GM12878 (cell line): ENCODE results near the gene GOLGA6D. TPM values are rescaled to one million over a fixed set of nuclear protein-coding genes. Genes with fewer than 3 reads are reported as not detected.

Source experiments
- ATAC-seq: fragments of 200-7000 bp; cut with Tn5 transposase; 3 replicates; pipeline ENCODE4 v1.9.1; 2020; ENCODE audit warnings: mild to moderate bottlenecking, moderate library complexity
- BruUV-seq: library from RNA; stranded (reverse); fragments of 400-500 nt; replicated peaks from 2 replicates; lab custom pipeline; 2021; lab: Mats Ljungman, UMichigan
- CTCF ChIA-PET: fragments of 300-600 bp; sonication (Branson Sonifier 250); formaldehyde crosslinking; extraction: SDS; loops from one replicate; lab custom pipeline; 2021; ENCODE audit warnings: inconsistent platforms; lab: Yijun Ruan, JAX
- POLR2A ChIA-PET: fragments of 350-600 bp; formaldehyde crosslinking; extraction: SDS; loops from one replicate; lab custom pipeline; 2021; ENCODE audit warnings: inconsistent platforms; lab: Charles Lee
- RAD21 ChIA-PET: fragments of 300-600 bp; sonication (Branson Sonifier 250); formaldehyde crosslinking; loops from one replicate; lab custom pipeline; 2023; ENCODE audit warnings: antibody characterized with exemption; ENCODE audit not compliant: unreplicated experiment; lab: Charles Lee
- SMC1A ChIA-PET: fragments of 300-600 bp; sonication (Branson Sonifier 250); formaldehyde crosslinking; loops from one replicate; lab custom pipeline; 2023; ENCODE audit not compliant: unreplicated experiment, uncharacterized antibody; lab: Charles Lee
- DNase-seq: peaks from one replicate; pipeline ENCODE4 v3.0.0-alpha.2; 2011; ENCODE audit warnings: low read depth, low spot score
- FAIRE-seq: peaks from 3 replicates; lab custom pipeline; 2011; peaks lifted over from hg19 to GRCh38; lab: Jason Lieb, UNC
- H2AFZ ChIP-seq: 2 replicates; pipeline ENCODE4 v1.6.0; 2011; ENCODE audit warnings: low read depth, low read length, control low read depth; ENCODE audit not compliant: control insufficient read depth
- H3K27ac ChIP-seq: 2 replicates; pipeline ENCODE4 v1.5.1; 2011; ENCODE audit warnings: control low read depth; ENCODE audit not compliant: control insufficient read depth, insufficient read depth
- H3K27me3 ChIP-seq, 2 experiments: replicated peaks in 1 of 2; 2 replicates each; pipeline versions ENCODE4 v1.6.0 to v1.6.1; 2011; ENCODE audit warnings: low read length in 1 of 2; ENCODE audit not compliant: control insufficient read depth in 2 of 2, insufficient read depth in 2 of 2
- H3K36me3 ChIP-seq, 2 experiments: 2 replicates each; pipeline ENCODE4 v1.5.1; 2011; ENCODE audit warnings: low read length in 1 of 2; ENCODE audit not compliant: control insufficient read depth in 2 of 2, insufficient read depth in 2 of 2
- H3K4me1 ChIP-seq: 2 replicates; pipeline ENCODE4 v1.6.1; 2011; ENCODE audit warnings: mild to moderate bottlenecking, low read length, moderate library complexity, mixed read lengths; ENCODE audit not compliant: control insufficient read depth, insufficient read depth
- H3K4me2 ChIP-seq: 2 replicates; pipeline ENCODE4 v1.6.0; 2011; ENCODE audit warnings: control low read depth; ENCODE audit not compliant: control insufficient read depth, insufficient read depth
- H3K4me3 ChIP-seq: fragments of 200-600 bp; sonication (generic); 2 replicates; pipeline ENCODE4 v1.5.1; 2016
- H3K79me2 ChIP-seq: 2 replicates; pipeline ENCODE4 v1.6.0; 2011; ENCODE audit warnings: low read length; ENCODE audit not compliant: control insufficient read depth, insufficient read depth
- H3K9ac ChIP-seq: 2 replicates; pipeline ENCODE4 v1.8.0; 2011; ENCODE audit warnings: low read length, control low read depth, mixed read lengths; ENCODE audit not compliant: control insufficient read depth, insufficient read depth
- H3K9me3 ChIP-seq: replicated peaks from 3 replicates; pipeline ENCODE4 v1.5.1; 2011; ENCODE audit warnings: mild to moderate bottlenecking, low read length; ENCODE audit not compliant: control insufficient read depth, insufficient read depth
- H4K20me1 ChIP-seq: 2 replicates; pipeline ENCODE4 v1.6.0; 2011; ENCODE audit not compliant: control insufficient read depth, insufficient read depth
- ASH2L ChIP-seq: fragments of 300-600, 200-600 bp; sonication (generic); IDR thresholded peaks from 2 replicates; pipeline ENCODE4 v1.6.1; 2017; ENCODE audit warnings: low read depth, mild to moderate bottlenecking, borderline replicate concordance
- CBFB ChIP-seq: IDR thresholded peaks from 2 replicates; pipeline ENCODE4 v1.6.1; 2016; ENCODE audit warnings: antibody characterized with exemption, low read depth
- CBX3 ChIP-seq: fragments of 200-600 bp; sonication (generic); IDR thresholded peaks from 2 replicates; pipeline ENCODE4 v1.6.1; 2016; ENCODE audit warnings: low read depth, borderline replicate concordance
- CUX1 ChIP-seq: IDR thresholded peaks from 2 replicates; pipeline ENCODE4 v1.6.1; 2012; ENCODE audit warnings: improper control_type of control experiment, low read depth, low read length; ENCODE audit not compliant: insufficient replicate concordance
- EED ChIP-seq: sonication (generic); IDR thresholded peaks from 2 replicates; pipeline ENCODE4 v1.6.1; 2016; ENCODE audit warnings: antibody characterized with exemption, low read depth
- MAX ChIP-seq: IDR thresholded peaks from 2 replicates; pipeline ENCODE4 v1.6.1; 2012; ENCODE audit warnings: low read depth, low read length, improper control_type of control experiment
- MTA3 ChIP-seq: IDR thresholded peaks from 2 replicates; pipeline ENCODE4 v1.6.1; 2012; ENCODE audit warnings: low read length, inconsistent platforms, borderline replicate concordance
- SUPT20H ChIP-seq: IDR thresholded peaks from 2 replicates; pipeline ENCODE4 v1.6.1; 2011; ENCODE audit warnings: low read depth, mild to moderate bottlenecking, low read length, moderate library complexity, borderline replicate concordance; ENCODE audit not compliant: control insufficient read depth
- TARDBP ChIP-seq: IDR thresholded peaks from 2 replicates; pipeline ENCODE4 v1.6.1; 2016; ENCODE audit warnings: borderline replicate concordance
- TBL1XR1 ChIP-seq: IDR thresholded peaks from 2 replicates; pipeline ENCODE4 v1.6.1; 2012; ENCODE audit warnings: low read depth, low read length, improper control_type of control experiment
- TCF12 ChIP-seq: IDR thresholded peaks from 2 replicates; pipeline ENCODE4 v1.6.1; 2011; ENCODE audit warnings: low read depth, mild to moderate bottlenecking, low read length
- ZNF592 ChIP-seq: fragments of 450-650 bp; IDR thresholded peaks from 2 replicates; pipeline ENCODE4 v1.6.1; 2017; ENCODE audit warnings: mild to moderate bottlenecking, moderate library complexity
- WGBS: methylation state at CpG from one replicate; pipeline ENCODE4 v1.1.6; 2016; ENCODE audit warnings: low lambda C conversion rate; ENCODE audit not compliant: insufficient replicate concordance, insufficient coverage; ENCODE audit errors: missing lambda C conversion rate; 5-methylcytosine and 5-hydroxymethylcytosine counted together
- in situ Hi-C: fragments of 300-500 bp; cut with MboI; formaldehyde crosslinking; loops from 9 replicates; pipeline ENCODE4 v1.14.3; 2018; ENCODE audit warnings: mixed read lengths
- intact Hi-C: fragments of 100-400 bp; cut with micrococcal nuclease; formaldehyde crosslinking; loops from one replicate; pipeline ENCODE4 v1.14.2; 2022; ENCODE audit not compliant: unreplicated experiment
- polyA plus RNA-seq, 11 experiments: library from polyadenylated mRNA; depleted of rRNA in 4 of 11; unstranded in 6 of 11; stranded (reverse) in 5 of 11; fragments of >200 nt; fragmentation: Nextera tagmentation in 4 of 11; fragmentation: Illumina TruSeq in 1 of 11; extraction: Ambion mirVana in 4 of 11; extraction: Trizol in 1 of 11; gene quantifications; 1 replicate in 1 of 11; 2 replicates in 10 of 11; pipeline versions ENCODE4 v1.2.1 to v1.2.3, GENCODE V29; 2011 to 2016; ENCODE audit warnings: inconsistent platforms in 2 of 11, missing spikeins in 2 of 11, low read depth in 1 of 11
- total RNA-seq, 4 experiments: library from RNA; depleted of rRNA in 3 of 4; stranded (reverse); fragments of >200 nt in 3 of 4; fragmentation: Illumina TruSeq in 1 of 4; extraction: Trizol in 1 of 4; gene quantifications; 2 replicates each; pipeline versions ENCODE4 v1.2.1 to v1.2.3, GENCODE V29; 2013 to 2021

GOLGA6D gene
- total and polyA plus RNA-seq, 10 of the 15 experiments (the other 5 are each of a cell fraction or from before 2014, with no cell fraction given) = not detected

GRCh38 chr15:75339531-75340240 lies 57.1 kb downstream of the GOLGA6D start:
- SMC1A ChIA-PET = interaction anchor here (1.4 kb wide), 1 partner anchor 28 kb away, joined by 4 read pairs; no protein-coding TSS in a partner anchor
- FAIRE-seq = no peak
- Histone ChIP-seq H3K9ac (no peak overlapping the region), H3K9me3 (no peaks in the 10 kb centered on the region), H3K4me3 (no peak overlapping the region), H3K36me3 (peaks cover 0 to 5% of the 10 kb centered on the region in 2 experiments; a peak in 1 of 4 replicates), H2AFZ (no peak overlapping the region), H3K4me1 (no peaks in the 10 kb centered on the region; the same call in 1 of the 2 replicates), H3K4me2 (no peak overlapping the region), H3K79me2 (peaks cover 10% of the 10 kb centered on the region), H3K27me3 (no peaks in the 10 kb centered on the region), H3K27ac (no peak overlapping the region), H4K20me1 (no peaks in the 10 kb centered on the region)
- DNase-seq = no peak
- intact Hi-C loops (no loop called here), in situ Hi-C loops (no loop called here)
- POLR2A ChIA-PET = no interaction called here
- CTCF ChIA-PET = interaction anchor here (1.2 kb wide), 1 partner anchor 28 kb away, joined by 3 read pairs; no protein-coding TSS in a partner anchor
- 91% methylated on average over 13 of the region's 13 CpGs for WGBS
- RAD21 ChIA-PET = no interaction called here
- BruUV-seq = no TSS peak
- no peak for ATAC-seq
- TF ChIP-seq CBX3 (no peak), CUX1 (no peak), MTA3 (no peak), ASH2L (no peak), ZNF592 (no peak), TARDBP (no peak), CBFB (no peak), TCF12 (no peak), EED (no peak), MAX (no peak), TBL1XR1 (no peak), SUPT20H (no peak)
